ENCODE measurements around the gene GABBR2. TPM values are rescaled to one million over a fixed set of nuclear protein-coding genes. Genes with fewer than 3 reads are reported as not detected.
A peak's percentile ranks its signal among the peaks of the same experiment; 100 is the strongest.

Gene GABBR2
- total RNA-seq, 1 experiment from 2014 or later = 1.5 TPM

DNA sequence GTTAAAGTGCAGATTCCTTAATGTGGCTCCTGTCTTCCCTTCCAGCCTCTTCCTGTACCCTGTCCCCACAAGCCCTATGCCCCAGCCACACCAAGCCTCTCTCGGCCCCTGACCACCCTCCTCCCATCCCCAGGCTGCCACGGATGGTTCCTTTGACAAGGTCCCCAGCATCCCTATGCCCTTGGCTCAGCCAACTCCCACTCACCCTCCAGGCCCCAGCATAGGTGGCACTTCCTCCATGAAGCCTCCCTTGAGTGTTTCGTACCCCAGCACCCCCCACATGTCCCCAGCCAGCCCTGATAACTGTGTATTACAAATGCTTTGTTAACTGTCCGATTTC lies 337.8 kb downstream of the GABBR2 start:
- no peak for DNase-seq (ENCODE audit: low read depth)

DNA sequence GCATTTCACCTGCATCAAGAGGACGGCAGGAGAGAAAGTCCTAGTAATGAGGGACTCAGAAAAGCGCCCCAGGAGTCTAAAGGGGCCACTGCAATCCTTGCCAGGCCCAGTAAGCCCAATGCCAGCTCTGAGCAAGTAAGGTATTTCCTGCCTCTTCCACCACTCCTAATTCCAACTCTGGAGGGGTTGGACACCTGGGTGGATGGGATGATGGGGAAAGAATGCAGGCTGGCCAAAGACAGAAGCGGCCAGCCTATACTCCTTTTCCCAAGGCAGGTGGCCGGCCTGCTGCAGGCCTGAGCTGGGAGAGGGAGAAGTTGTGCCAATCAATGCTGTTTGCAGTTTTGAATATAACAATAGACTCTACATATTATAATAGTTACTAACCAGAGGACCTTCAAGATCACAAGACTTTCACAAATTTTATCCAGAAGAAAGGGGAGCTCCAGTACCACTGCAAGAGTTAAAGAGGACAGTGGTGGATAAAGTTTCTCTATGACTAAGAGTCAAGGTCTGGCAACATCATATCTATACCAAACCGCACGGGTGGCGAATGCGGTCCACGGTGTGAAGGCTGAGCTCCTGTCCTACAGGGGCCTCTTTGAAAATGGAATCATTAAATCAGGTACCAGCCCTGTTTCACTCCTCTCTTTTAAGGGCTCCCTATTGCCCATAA lies 338.3 kb downstream of the GABBR2 start:
- DNase-seq (ENCODE audit: low read depth) = no peak

DNA sequence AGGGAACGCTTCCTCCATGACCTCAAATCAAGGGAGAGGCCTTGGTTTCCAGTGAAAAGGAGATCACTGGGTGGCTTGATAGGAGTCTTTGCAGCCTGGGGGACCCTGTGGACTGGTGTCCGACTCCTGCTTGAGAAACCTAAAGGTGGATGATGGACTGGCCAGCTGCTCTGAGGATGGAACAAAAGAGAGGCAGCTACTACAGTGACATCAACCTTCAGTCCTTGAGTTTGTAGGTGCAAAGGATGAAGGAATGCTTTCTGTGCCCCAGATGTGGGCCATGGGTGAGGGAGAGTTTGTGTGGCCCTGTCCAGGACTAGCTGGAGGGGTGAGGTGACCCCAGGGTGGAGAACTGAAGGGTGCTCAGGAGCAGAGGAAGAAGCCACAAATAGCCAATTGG lies 338.8 kb downstream of the GABBR2 start:
- DNase-seq (ENCODE audit: low read depth) = no peak

DNA sequence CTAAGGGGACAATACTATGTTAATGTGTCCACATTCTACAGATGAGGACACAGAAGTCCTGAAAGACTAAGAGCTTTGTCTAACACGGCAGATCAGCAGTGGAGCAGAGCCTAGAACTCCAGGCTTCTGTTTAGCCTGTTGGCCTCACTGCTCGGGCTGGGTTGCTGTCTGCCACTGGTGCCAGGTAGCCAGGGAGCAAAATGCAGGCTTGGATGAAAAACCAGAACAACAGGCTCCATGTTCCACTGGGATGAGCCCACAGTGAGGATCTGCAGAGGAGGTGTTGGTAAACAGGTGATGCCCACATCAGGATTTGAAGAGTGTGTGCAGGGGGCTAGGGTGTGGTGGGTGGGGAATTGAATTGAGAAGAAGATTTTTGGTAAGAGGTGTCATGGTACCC lies 339.3 kb downstream of the GABBR2 start:
- no peak for DNase-seq (ENCODE audit: low read depth)

GRCh38 chr9:98369066-98369425 lies 339.7 kb downstream of the GABBR2 start:
- no peak for DNase-seq (ENCODE audit: low read depth)

DNA sequence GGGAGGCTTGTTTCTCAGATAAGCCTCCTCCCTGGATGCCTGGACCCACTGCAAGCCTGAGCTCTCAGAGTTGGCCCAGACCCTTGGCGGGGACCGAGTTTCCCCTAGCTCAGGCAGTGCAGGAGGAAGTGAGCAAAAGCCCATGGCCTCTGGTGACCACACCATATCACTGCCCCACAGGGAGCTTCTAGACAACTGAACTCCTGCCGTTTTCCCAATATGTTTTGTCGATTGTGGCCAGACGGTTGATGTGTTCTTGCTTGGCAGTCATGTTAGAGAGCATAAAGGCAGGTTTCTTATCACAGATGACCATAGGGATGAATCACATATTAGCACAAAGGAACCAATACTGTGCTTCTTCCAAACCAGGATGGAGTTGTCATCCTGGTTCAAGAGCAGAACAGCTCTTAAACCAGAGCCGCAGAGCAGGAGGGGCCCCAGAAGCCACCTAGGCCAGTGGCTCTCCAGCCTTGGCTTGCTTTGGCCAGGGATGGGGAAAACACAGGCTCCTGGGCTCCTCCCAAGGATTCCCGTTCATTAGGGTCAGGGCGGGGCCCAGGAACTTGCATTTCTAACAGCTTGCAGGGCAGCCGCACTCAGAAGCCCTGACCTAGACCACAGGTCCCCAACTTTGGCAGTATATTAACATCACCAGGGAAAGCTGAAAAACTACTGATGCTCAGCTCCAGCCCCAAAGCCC lies 340.2 kb downstream of the GABBR2 start:
- no peak for DNase-seq (ENCODE audit: low read depth)

DNA sequence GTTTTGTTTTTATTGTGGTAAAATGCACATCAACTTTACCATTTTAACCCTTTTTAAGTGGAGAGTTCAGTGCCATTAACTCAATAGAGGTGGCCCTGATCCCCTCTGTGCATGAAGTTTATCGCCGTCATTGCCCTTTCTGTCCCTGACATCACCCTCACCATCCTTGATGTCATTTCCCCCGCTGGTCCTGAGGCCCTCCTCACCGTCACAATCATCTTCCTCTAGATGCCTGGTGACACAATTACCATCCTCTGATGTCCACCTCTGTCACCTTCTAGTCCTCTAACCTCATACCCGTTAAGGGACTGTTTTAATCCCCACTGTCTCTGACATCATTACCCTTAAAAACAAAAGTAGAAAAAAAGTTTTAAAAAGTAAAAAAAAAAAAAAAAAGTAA lies 340.8 kb downstream of the GABBR2 start:
- DNase-seq (ENCODE audit: low read depth) = no peak

DNA sequence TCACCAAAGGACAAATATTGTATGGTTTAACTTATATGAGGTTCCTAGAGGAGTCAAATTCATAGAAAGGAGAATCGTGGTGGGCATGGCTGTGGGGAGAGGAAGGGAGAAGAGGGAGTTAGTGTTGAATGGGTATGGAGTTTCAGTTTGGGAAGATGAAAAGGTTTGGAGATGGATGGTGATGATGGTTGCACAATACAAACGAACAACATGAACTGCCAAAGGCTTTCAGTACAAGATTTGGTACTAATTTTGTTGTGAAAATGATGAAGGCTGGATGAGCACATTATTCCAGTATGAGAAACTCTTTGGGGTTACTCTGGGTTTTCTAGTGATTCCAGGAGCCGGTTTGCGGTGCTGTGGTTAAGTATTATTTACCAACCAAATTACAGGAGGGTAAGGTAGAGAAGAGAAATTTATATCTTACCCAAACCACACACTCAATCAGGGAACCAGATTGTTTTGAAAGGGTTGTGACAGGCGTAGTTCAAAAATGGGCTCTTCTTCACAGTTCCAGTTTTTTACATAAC lies 341.3 kb downstream of the GABBR2 start:
- DNase-seq (ENCODE audit: low read depth) = no peak

- DNase-seq (ENCODE audit: low read depth) = no peak
Observed at GRCh38 chr9:98365781-98366180, 343.0 kb downstream of the GABBR2 start.

DNA sequence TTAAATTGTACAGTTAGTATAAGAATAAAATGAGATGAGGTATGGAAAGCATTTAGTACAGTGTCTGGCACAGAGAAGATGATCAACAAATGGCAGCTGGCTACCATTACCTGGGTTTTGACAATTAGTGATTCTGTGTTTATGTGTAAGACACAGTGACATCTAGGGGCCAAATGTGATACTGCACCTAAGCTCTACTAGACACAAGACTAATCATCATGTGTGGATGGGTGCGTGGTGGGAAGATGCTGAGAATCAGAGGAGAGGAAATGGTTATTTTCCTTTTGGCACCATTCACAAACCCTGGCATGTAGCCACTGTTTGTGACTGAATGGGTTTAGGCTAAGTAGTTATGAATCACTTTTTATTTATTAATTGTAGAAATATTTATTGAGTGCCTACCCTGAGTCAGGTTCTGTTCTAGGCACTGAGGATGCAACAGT lies 343.5 kb downstream of the GABBR2 start:
- peak; percentile 27 for DNase-seq (ENCODE audit: low read depth)

DNA sequence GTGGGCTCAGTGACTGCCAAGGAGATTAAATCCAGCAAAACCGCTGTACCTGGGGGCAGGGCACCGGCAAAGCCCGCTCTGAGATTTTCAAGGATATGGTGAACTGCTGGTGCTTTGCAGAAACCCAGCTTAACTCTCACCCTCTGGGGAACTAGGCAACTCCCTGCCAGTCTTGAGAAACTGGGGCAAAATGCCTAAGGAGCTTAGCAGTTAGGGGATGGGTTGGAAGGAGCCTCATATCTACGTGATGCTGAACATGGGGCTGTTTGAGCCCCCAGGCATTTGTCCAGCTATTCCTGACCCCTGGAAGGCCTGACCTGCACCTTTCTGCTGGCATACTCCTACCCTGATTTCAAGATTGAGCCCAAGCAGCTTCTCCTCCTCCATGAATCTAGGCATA lies 344.6 kb downstream of the GABBR2 start:
- no peak for DNase-seq (ENCODE audit: low read depth)

DNA sequence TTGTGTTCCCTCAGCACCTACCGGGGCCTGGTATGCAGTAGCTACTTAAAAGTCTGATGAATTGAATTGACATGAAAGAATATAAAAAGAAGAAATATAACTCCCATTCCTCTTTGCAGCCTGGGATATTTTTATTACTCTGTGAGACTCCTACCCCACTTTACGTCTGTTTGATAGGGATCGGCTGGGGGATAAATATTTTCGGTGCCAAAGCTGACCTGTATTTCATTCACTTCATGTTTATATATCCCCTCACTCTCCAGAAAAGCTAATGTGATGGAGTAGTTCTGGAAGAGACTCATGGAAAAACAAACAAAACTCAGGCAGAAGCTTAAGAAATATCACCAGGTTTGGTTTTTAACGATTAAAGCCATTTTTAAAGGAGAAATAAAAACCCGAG lies 345.1 kb downstream of the GABBR2 start:
- no peak for DNase-seq (ENCODE audit: low read depth)

GRCh38 chr9:98362624-98363252 lies 346.0 kb downstream of the GABBR2 start:
- no peak for DNase-seq (ENCODE audit: low read depth)

- no peak for DNase-seq (ENCODE audit: low read depth)
Observed at GRCh38 chr9:98361645-98362044, 347.1 kb downstream of the GABBR2 start.

DNA sequence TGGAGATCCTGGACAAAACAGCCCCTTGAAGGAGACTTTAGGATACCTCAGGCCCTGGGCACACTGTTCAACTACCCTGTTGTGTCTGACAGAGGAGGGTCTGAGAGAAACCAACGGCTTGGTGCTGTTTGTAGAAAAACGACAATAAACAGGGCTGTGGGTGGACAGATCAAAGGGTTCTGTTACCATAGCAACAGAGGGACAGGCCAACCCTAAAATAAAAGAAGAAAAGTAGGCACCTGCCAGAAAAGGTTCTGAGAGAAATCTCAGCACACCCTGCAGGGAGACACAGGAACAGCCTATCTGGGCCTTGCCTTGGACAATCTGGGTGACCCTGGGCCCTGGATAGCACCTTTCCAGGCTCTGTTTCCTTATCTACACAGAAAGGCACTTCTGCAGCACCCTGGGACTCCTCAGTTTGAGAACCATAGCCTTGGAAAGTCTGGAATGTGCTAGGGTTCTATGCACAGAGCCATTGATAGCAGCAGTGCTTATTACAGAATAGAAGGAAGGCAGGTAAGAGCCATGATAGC lies 348.5 kb downstream of the GABBR2 start:
- no peak for DNase-seq (ENCODE audit: low read depth)

DNA sequence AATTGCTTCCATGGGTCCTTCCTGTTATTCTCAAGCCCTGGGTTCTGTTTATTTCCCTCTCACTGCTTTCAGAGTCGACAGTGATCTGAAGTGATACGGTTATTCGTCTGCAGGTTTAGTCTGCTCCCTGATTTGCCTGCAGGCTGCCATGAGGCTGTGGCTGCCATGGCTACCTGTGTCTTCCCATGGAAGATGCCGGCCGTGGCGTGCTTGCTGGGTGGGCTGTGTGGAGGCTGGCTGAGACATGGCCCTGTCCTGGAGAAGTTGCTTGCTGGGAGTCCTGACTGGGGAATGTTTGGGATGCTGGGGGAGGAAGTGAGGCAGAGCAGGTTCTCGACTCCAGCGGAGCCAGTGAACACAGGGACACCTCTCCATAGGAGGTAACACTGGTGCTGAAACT lies 349.2 kb downstream of the GABBR2 start:
- no peak for DNase-seq (ENCODE audit: low read depth)

DNA sequence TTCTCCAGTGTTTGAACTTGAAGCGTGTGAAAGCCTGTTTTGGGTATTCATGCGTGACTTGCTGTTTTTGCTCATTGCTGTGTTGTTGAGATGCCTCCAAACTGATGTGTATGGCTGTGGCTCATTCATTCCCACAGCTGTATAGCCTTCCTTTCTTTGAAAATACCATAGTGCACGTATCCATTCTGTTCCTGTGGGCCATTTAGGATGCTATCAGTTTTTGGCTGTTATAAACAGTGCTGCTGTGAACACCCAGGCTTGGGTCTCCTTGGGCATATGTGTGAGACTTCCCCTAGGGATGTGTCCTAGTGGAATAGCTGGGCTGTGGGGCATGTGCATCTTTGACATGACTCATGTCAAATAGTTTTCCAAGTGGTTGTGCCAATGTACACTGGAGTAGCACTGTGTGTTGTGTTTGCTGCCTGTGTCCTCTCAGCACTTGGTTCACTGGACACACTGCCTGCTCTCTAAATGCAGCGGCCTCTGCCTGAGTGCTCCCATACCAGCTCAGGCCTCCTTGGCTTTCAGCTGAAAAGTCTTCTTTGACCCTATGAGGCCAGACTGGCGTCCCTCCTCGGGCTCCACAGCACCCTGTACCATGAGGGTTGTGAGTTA lies 350.7 kb downstream of the GABBR2 start:
- peak; percentile 37 for DNase-seq (ENCODE audit: low read depth)

DNA sequence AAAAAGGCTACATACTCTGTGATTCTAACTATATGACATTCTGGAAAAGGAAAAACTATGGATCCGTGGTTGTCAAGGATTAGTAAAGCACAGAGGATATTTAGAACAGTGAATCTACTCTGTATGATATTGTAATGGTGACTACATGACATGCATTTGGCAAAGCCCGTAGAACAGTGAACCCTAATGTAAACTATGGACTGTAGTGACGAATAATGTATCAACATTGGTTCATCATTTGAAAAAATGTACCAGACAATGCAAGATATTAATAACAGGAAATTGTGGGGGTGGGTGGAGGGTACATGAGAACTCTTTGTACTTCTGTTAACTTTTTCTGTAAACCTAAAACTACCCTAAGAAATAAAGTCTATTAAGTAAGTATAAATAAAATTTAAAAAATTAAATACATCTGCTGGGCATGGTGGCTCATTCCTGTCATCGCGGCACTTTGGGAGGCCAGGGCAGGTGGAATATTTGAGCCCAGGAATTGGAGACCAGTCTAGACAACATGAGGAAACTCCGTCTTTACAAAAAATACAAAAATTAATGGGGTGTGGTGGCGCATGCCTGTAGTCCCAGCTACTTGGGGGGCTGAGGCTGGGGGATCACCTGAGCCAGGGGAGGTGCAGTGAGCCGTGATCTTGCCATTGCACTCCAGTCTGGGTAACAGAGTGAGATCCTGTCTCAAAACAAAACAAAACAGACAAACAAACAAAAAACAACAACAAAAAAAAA lies 351.6 kb downstream of the GABBR2 start:
- no peak for DNase-seq (ENCODE audit: low read depth)

DNA sequence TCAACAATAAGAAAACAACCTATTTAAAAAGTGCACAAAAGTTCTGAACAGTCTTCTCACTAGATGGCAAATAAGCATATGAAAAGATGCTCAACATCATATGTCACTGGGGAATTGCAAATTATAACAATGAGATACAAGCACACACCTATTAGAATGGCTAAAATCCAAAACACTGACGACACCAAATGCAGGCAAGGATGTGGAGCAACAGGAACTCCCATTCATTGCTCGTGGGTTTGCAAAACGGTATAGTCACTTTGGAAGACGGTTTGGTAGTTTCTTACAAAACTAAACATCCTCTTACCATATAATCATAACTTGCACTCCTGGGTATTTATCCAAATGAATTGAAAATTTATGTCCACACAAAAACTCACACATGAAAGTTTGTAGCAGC lies 352.4 kb downstream of the GABBR2 start:
- no peak for DNase-seq (ENCODE audit: low read depth)

GRCh38 chr9:98351370-98351769 lies 357.4 kb downstream of the GABBR2 start:
- no peak for DNase-seq (ENCODE audit: low read depth)

DNA sequence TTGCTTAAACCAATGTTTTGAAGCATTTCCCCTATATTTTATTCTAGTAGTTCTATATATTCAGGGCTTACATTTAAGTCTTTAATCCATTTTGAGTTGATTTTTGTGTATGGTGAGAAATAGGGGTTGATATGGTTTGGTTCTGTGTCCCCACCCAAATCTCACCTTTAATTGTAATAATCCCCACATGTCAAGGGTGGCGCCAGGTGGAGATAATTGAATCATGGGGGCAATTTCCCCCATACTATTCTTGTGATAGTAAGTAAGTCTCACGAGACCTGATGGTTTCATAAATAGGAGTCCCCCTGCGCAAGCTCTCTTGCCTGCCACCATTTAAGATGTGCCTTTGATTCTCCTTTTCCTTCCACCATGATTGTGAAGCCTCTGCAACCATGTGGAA lies 361.1 kb downstream of the GABBR2 start:
- DNase-seq (ENCODE audit: low read depth) = no peak

GRCh38 chr9:98345011-98345410 lies 363.7 kb downstream of the GABBR2 start:
- no peak for DNase-seq (ENCODE audit: low read depth)

Measured in Daoy (cell line).